Lung (tissue), 12 donors: ENCODE data around the gene LRRC71. TPM values are rescaled to one million over a fixed set of nuclear protein-coding genes. Genes with fewer than 3 reads are reported as not detected.

Experiments
- ATAC-seq: fragments of 200-7000 bp; cut with Tn5 transposase; one replicate; pipeline ENCODE4 v1.9.1; 2020; ENCODE audit warnings: moderate number of reproducible peaks; ENCODE audit not compliant: insufficient read depth, low FRiP score
- DNase-seq, 3 donors: peaks; one replicate each; pipeline ENCODE4 v3.0.0-alpha.2; 2013 to 2017
- H3K27ac ChIP-seq, 2 donors: one replicate each; pipeline ENCODE4 v1.5.1; 2013; ENCODE audit warnings: mild to moderate bottlenecking in 2 of 2, moderate library complexity in 2 of 2, control low read depth in 1 of 2, inconsistent platforms in 1 of 2, low read depth in 1 of 2, low read length in 1 of 2
- H3K27me3 ChIP-seq, 3 donors: one replicate each; pipeline ENCODE4 v1.5.1; 2013; ENCODE audit warnings: low read length in 2 of 3; ENCODE audit not compliant: control insufficient read depth in 3 of 3, insufficient read depth in 3 of 3
- H3K36me3 ChIP-seq, 4 donors: one replicate each; pipeline ENCODE4 v1.5.1; 2013; ENCODE audit warnings: low read length in 4 of 4, mild to moderate bottlenecking in 1 of 4, moderate library complexity in 1 of 4; ENCODE audit not compliant: control insufficient read depth in 4 of 4, insufficient read depth in 4 of 4
- H3K4me1 ChIP-seq, 5 donors: one replicate each; pipeline ENCODE4 v1.5.1; 2013; ENCODE audit warnings: low read length in 5 of 5, mild to moderate bottlenecking in 2 of 5, moderate library complexity in 1 of 5; ENCODE audit not compliant: control insufficient read depth in 5 of 5, insufficient read depth in 5 of 5
- H3K4me3 ChIP-seq: one replicate; pipeline ENCODE4 v1.5.1; 2013; ENCODE audit warnings: mild to moderate bottlenecking, control low read depth, moderate library complexity
- H3K9ac ChIP-seq, 2 donors: one replicate each; pipeline ENCODE4 v1.5.1; 2013; ENCODE audit warnings: low read length in 2 of 2, control low read depth in 1 of 2; ENCODE audit not compliant: insufficient read depth in 1 of 2
- H3K9me3 ChIP-seq, 4 donors: one replicate each; pipeline ENCODE4 v1.5.1; 2013; ENCODE audit warnings: low read length in 3 of 4, mild to moderate bottlenecking in 1 of 4, moderate library complexity in 1 of 4; ENCODE audit not compliant: control insufficient read depth in 4 of 4, insufficient read depth in 3 of 4
- CTCF ChIP-seq: IDR thresholded peaks from 2 replicates; pipeline ENCODE4 v1.5.1; 2012; ENCODE audit warnings: mild to moderate bottlenecking; ENCODE audit errors: control extremely low read depth, extremely low read depth
- WGBS, 2 donors: extraction: QIAGEN DNeasy Blood & Tissue Kit; methylation state at CpG; one replicate each; pipeline ENCODE4 v1.1.7; 2013; 5-methylcytosine and 5-hydroxymethylcytosine counted together
- polyA plus RNA-seq, 2 donors: library from polyadenylated mRNA; stranded (reverse); fragments of 200-250 nt; gene quantifications; one replicate each; pipeline ENCODE4 v1.2.1, GENCODE V29; 2013
- total RNA-seq, 2 donors: library from RNA; depleted of rRNA in 1 of 2; stranded (reverse); fragments of >200 nt in 1 of 2; gene quantifications; one replicate each; pipeline ENCODE4 v1.2.1, GENCODE V29; 2014 to 2021
- donor health status: control.
- donor health status: control.
- donor health status: Bipolar disorder and iron deficiency.
- donor health status: healthy.
- donor health status: DM: yes; HTN: yes; CAD: no.

LRRC71 gene
- total and polyA plus RNA-seq, 4 donors, result 3.4 to 17.2 (median 4.2) TPM

DNA sequence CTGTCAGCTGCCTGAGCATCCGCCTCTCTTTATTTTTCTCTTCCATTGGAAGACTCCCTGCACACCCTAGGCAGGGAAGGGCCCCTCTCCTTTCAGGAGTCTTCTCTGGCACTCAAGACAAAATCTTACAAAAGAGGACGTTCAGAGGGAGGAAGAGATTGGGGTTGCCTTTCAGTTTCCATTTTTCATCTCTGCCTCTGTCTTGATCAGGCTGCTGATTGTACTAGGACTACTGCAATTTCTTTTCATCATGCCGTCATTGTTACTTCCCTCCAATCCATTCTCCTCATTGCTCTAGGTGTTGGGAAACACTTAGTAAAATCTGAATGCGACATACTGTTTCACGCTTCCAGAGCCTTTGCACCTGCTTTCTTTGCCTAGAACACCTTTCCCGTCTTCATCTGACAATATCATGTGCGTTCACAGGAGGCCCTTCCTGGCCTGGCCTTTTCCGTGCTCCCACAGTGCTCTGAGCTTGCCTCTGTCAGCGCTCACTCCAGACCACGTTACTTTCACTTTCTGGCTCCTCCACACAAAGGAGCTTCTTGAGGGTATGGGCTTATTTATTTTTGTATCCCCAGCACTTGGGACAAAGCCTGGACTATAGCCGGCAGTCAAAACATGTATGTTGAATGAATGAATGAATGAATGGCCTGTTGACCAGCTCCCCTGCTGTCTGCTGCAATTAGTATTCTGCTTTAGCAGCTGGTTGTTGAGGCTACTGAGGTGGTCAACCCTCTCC is 10.9 kb downstream of the LRRC71 start:
- WGBS, 2 donors, result 41 to 49% methylated on average over 11 of the region's 11 CpGs
- Histone ChIP-seq H3K27me3 (peaks cover 0 to 32% (median 25%) of the 10 kb centered on the region in 3 donors), H3K9me3 (no peaks in the 10 kb centered on the region), H3K4me3 (no peak overlapping the region), H3K27ac (peak overlapping the region in 1 of 2 donors; percentile 31), H3K36me3 (peaks cover 0 to 9% (median 4%) of the 10 kb centered on the region in 4 donors), H3K4me1 (peaks cover 0 to 4% (median 0%) of the 10 kb centered on the region in 5 donors), H3K9ac (no peak overlapping the region)
- DNase-seq, result peak in 1 of 3 donors; percentile 39
- no peak for TF ChIP-seq CTCF
- ATAC-seq, result no peak

- ATAC-seq (no peak), DNase-seq (no peak)
- Histone ChIP-seq H3K27me3 (peaks cover 0 to 26% (median 20%) of the 10 kb centered on the region in 3 donors), H3K27ac (no peak overlapping the region), H3K4me1 (peaks cover 0 to 4% (median 0%) of the 10 kb centered on the region in 5 donors), H3K9me3 (no peaks in the 10 kb centered on the region), H3K4me3 (no peak overlapping the region), H3K36me3 (peaks cover 0 to 16% (median 4%) of the 10 kb centered on the region in 4 donors), H3K9ac (no peak overlapping the region)
- 56 to 74% methylated on average over 8 of the region's 8 CpGs for WGBS, 2 donors
- TF ChIP-seq CTCF, result no peak
Observed at GRCh38 chr1:156931974-156932710, 11.7 kb downstream of the LRRC71 start.

GRCh38 chr1:156933136-156933535 is 12.7 kb downstream of the LRRC71 start:
- 90 to 91% methylated on average over 6 of the region's 6 CpGs for WGBS, 2 donors
- H3K9me3 ChIP-seq, result no peaks in the 10 kb centered on the region
- ATAC-seq, result no peak

More at GRCh38 chr1:156933136-156933535, 12.7 kb downstream of the LRRC71 start:
- no peak for DNase-seq
- H3K4me3 ChIP-seq, result no peak overlapping the region
- no peak overlapping the region for H3K9ac ChIP-seq
- TF ChIP-seq CTCF, result no peak
- peaks cover 0 to 26% (median 4%) of the 10 kb centered on the region in 4 donors for H3K36me3 ChIP-seq
- peaks cover 0 to 1% (median 0%) of the 10 kb centered on the region in 5 donors for H3K4me1 ChIP-seq
- no peak overlapping the region for H3K27ac ChIP-seq
- H3K27me3 ChIP-seq, result peaks cover 0 to 16% (median 10%) of the 10 kb centered on the region in 3 donors
